Effector CD4-positive, alpha-beta T cell (primary cell): Measurements from ENCODE around the gene FBXO9.
"Not testable (repeated sequence)": the region's sequence is repeated elsewhere in the genome, so short reads cannot be mapped to it uniquely, and the experiment has no call there.

Experiments used
- DNase-seq: peaks from one replicate; pipeline ENCODE4 v3.0.0-alpha.2; 2020

Gene FBXO9

DNA sequence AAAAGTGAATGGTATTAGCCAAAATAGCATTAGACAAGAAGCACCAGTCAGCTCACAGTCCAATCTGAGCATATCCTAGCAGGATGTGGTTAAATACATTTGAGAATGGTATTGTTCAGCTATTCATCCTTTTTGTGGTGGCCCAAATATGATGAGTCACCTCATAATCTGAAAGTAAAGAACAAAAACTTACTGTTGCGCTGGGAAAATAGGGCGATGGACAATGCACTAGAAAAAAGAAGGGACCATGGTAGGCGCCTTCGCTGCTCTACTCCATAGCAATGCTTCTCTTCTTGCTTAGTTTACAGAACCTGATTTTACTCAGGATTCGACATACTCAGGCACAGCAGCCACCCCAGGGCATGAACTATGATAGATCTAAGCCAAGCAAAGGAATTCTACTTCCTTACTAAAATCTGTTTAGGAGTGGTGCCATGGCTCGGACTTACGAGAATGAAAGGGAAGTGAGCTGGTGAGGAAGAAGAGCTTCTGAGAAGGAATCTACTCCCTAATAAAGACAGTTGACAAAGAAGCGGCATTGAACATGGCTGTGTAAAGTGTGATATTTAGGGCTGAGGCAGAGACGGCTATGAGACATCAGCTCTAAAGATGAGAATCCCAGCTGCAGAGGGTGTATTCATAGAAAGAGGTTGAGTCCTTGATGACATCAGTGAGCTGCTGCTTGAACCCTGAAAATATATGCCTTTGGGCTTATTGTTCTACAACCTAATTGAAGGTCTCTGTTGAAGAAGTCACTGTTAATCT lies 16.6 kb upstream of the FBXO9 start:
- DNase-seq, result no peak

DNA sequence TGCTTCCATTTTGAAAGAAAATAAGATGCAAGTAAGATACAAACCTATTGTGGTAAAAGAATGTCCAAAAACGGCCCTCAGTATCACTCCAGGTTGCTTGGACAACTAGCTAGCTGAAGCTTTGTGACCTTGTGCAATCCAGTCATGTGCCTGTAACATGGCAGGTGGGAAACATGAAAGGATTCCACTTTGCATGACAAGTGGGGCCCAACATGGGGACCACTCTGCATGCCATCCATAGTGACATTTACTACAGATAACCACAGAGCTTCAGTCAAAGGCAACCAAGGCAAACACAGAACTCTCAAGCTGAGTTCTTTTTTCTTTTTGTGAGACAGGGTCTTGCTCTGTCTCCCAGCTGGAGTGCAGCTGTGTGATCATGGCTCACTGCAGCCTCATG lies 15.8 kb upstream of the FBXO9 start:
- no peak for DNase-seq

DNA sequence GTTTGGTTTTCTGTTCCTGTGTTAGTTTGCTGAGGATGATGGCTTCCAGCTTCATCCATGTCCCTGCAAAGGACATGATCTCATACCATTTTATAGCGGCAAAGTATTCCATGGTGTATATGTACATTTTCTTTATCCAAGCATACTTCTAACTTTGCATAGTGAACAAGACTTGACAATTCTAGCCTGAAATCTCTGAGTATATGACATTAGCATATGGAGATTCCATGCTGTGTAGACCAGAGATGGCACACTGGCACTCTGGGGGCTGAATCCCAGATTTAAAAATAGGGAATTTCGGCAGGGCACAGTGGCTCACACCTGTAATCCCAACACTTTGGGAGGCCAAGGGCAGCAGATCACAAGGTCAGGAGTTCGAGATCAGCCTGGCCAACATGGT lies 13.1 kb upstream of the FBXO9 start:
- not testable (repeated sequence) for DNase-seq

DNA sequence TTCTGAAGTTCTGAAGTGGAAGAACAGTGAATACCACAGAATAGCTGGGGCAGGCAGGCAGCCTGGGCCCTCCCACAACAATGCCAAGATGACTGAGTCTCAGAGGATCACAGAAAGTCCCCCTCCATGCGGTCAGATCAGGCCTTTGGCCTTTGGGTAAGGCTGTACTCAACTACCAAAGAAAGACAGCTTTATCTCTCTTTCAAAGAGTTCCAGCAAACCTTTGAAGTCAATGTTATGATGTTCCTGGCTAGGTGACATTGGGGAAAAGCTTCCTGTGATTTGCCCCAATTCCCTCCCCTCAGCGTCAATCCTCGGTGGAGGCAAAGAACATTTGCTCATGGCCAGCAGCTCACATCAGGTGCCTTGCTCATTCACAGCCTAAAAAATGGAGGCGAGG lies 10.7 kb upstream of the FBXO9 start:
- no peak for DNase-seq

DNA sequence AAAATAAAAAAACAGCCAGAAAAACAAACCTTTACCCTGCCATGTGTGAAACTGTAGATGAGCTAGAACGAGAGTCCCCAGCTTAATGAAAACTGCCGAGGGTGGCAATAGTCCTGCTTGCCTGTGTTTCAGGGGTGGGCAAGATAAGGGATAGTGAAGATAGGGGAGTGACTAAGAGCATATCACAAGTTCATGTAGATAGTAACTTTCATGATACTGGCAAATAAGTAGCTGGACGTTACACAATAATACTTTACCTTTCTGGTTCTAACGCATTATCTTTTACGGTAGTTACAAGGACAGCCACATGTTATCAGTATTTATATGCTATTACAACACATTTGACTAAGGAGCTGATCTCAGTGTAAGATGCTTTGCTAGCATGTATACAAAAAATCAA lies 9.3 kb upstream of the FBXO9 start:
- DNase-seq, result no peak

DNA sequence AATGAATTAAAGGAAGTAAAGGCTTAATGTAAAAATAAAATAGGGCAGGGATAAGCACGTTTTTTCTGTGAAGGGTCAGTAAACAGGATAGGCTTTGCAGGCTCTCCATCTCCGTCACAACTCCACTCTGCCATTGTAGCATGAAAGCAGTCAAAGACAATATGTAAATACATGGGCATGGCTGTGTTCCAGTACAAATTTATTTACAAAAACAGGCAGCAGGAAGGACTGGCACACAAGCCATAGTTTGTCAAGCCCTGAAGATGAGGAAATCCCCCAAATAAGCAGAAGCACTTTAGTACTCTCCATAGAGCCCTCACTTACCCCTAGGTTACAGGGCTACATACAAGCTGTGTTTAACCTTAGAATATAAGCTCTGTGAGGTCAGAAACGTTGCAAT lies 8.9 kb upstream of the FBXO9 start:
- DNase-seq, result no peak

DNA sequence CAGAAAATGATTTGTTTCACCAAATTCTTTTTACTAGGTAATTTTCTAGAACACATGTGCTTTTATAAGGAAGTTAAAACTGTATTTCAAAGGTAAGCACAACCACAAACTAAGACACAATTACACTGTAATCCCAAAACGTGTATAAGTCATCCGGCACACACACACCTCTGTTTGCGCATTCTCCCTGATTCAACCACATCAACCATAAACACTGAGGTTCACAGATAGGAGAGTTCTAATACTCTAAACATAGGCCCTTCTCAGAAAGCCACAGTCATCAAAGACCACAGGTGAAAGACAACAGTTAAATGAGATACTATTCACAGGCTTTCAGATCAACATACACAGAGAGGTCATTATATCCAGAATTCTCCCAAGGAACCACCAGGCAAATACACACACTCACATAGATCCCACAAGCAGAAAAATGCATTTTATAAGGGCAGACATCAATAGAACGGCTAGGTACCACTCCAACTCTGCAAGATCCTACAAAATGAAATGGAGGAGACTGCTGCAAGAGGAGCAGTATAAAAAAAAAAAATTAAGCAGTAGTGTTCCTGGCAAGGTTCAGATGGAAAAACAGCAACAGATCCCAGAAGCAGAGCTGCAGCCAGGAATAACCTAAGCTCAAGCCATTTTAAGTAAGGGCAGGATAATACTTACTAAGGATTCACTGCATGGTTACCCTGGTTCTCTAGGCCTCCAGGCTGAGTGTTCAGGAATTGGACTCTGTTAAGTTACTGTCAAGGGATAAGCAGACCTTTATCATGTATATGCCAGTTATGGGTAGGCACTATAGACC lies 6.6 kb upstream of the FBXO9 start:
- DNase-seq, result no peak

DNA sequence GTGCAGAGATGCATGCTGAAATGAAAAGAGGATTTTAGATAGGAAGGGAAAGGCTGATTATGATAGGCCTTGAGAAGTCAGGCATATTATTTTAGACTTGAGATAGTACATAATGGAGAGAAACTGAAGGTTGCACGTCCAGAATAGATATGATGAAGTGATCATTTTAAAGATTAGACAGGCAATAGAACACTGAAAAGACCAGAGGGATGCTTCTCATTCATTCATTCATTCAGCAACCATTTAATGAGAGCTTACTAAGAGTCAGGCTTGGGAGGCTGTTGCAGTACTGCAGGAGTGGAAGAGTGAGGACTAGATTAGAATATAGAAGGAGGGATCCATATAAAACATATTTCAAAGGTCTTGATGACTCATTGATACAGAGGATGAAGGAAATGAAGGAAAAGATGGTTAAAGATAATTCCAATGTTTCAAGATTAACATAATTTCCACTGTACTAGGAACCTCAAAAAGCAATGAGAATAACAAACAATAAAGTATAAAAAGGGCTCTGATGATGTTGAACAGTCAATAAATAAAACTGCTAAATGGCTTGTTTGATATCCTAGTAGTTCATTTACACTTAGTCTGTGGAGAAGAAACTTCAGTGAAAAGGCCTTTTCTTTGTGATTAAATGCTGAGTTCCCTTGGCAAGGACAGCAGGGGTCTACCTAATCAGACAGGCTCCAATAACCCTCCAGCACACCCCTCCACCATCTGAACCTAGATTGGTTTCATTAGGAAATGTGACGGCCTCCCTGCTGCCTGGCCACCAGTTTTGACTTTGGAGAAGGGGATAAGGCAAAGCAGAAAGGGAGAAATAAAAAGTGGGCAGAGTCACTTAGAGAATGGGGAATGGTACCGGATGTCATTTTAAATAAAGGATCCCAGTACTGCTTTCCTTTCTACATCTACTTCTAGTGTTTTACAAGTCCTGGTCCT lies 5.3 kb upstream of the FBXO9 start:
- no peak for DNase-seq

DNA sequence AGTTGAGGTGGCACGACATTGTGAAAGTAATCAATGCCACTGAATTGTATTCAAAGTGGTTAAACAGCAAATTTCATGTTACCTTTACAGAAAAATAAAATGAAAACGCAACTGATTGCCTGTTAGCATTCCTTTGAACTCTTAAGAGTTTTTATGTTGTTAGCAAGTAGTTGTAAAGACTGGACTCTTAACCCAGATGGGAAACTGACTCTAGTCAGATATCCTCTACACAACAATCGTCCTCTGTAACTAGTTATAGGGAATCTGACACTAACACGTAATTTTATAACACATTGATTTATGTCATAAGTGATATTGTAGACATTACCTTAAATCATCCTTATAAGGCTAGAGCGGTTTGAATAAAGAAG lies 3.0 kb upstream of the FBXO9 start:
- DNase-seq, result no peak

DNA sequence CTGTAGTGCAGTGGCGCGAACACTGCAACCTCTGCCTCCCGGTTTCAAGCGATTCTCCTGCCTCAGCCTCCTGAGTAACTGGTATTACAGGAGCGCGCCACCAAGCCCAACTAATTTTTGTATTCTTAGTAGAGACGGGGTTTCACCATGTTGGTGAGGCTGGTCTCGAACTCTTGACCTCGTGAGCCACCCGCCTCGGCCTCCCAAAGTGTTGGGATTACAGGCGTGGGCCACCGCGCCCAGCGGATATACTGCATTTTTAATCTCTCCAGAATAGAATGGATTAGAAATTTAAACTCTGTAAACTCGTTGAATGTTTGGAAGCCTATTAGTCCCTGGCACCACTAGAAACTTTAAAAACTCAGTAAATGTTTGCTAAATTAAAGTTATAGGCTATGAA lies 949 bp upstream of the FBXO9 start:
- DNase-seq, result not testable (repeated sequence)

DNA sequence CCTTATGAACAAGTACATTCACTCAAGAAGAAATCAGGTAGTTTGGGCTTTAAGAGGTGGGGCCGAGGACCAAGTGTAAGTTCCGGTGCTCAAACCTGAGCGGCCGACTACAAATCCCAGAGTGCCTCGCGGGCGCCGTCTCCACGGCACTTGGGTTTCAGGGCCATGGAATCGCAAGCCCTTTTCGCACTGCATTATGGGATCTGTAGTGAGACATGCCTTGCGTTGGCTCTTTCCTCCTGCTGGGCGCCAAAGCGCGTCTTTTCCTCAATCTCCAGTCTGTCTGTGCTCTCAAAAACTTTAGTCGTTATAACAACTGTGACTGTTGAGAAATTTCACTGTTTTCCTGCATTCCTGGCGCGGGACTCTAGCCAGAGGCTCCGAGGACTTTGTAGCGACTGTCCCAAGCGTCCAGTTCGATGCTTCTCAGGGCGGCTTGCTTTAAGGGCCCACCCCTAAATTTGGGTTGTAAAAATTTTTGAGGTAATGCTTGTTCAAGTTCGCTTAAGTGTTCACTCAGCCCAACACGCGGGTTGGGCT lies 408 bp upstream of the FBXO9 start:
- DNase-seq, result peak; percentile 98

DNA sequence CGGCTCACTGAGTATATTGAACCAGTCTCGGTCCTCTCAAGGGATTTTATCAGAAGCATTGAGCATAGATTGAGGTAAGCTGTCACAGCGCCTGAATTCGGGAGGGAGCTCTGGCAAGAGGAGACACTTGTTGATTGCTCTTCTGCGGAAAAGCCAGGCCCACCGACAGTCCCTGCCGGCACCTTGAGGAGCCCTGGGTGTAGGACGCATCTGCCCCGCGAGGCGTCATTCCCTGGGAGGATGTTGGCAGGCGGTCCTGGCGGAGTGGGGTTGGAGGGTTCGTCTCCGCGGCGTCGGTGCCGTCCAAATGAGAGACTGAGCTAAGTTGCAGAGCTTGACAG lies 843 bp downstream of the FBXO9 start:
- DNase-seq, result peak; percentile 14

DNA sequence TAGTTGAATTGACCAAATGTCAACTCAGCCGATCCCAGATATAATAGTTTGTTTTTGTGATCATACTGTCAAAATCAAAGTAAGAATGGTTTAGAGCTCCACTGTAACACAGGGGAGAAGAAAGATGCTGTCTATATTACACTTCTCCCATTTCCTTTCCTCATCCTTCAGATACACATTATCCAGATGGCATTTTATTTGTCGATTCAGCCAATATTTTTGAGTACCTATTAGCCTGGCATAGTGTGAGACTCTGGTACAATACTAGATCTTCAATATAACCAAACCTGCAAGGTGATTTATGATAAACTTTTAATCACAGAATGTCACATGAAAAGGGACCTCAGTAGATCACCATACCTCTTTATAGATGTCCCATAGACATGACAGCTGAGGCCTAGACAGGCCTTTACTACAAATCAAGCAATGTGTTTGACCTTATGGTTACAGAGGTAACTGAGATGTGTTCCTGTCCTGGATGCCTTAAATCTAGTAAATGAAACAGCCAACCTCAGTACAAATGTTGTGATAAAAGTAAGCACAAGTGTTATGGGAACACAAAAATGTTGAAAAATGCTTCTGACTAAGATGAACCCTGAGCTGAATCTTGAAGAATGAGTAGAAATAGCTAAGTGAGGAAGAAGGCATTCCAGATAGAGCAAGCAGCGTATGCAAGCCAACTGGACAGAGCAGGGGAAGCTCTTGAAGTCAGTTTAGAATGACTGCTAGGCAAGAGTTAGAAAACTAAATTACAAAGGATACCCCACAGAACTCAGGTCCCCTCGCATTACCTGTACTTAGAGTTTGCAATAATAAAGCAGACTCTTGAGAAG lies 1.9 kb downstream of the FBXO9 start:
- DNase-seq, result no peak

DNA sequence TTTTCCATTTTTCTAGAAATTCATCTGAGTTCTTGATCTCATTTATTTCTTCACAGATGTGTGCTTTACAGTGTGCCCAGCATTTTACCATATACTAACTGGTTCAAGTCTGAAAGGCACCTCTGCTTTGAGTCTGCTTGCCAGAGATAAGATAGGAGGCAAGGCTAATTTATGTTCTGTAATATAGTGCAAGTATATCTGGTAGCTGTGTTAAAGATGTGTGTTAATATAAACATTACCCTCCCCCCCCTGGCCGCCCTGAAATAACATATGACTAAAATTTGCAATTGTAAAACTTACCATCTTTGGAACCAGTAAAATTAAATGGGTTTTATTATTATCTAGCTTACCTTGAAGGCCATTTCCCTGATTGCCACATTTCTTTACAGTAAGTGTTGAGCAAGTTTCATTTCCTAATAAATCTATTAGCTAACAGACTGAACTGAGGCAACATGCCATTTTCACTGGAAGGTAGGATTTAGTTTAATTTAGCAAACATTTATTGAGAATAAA lies 2.7 kb downstream of the FBXO9 start:
- no peak for DNase-seq

DNA sequence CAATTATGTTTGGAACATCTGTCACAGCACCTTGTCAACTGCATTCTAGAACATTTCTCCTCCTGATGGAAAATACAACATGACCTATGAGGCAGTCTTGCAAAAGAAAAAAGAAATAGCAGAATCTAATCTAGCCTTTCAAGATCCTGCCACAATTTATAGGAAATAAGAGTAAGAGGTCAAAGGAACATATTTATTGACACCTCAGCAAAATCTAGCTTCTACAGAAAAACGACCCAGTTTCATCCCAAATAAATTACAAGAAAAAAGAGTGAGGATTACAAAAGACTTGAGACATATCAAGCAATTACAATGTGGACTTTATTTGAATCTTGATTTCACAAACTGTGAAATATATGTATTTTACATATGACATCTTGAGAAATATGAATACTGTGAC lies 4.2 kb downstream of the FBXO9 start:
- DNase-seq, result no peak

DNA sequence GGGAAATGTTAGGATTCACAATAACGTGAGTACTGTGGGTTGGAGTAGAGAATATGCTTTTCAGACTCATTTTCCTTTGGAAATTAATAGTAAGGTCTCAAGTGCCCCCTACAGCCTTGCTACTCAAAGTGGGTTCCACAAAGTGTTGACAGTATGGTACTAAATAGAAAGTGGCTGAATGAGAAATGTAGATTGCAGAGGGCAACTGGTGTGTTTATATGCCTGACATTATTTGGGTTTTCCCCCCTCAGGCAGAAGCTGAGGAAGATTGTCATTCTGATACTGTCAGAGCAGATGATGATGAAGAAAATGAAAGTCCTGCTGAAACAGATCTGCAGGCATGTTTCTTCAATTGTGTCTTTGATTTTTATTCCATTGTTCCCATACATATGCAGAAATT lies 5.6 kb downstream of the FBXO9 start:
- DNase-seq, result no peak

DNA sequence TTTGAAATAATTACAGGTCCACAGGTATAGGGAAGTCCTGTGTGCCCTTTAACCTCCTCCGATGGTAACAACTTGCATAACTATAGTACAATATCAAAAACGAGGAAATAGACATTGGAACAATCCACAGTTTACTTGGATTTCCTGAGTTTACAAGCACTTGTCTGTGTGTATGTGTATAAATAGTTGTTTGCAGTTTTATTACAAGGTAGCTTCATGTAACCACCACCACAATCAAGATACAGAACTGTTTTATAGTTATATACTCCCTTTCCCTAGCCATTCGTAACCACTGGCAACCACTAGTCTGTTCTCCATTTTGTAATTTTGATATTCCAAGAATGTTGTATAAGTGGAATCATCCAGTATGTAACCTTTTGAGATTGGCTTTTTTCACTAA lies 9.1 kb downstream of the FBXO9 start:
- no peak for DNase-seq

DNA sequence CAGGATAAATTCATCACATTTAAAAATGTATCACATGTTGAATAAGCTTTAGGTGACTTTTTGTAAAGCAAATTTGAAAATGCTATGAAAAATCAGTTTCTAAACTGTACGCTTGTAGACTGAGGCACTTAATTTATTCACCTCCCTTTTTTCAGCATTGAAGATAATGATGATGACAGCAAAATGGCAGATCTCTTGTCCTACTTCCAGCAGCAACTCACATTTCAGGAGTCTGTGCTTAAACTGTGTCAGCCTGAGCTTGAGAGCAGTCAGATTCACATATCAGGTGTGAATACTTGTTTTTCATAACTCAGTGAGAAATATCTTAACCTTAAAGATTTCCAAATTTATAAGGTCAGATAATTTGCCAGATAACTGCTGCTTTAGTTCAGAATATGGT lies 15.6 kb downstream of the FBXO9 start:
- DNase-seq, result no peak

DNA sequence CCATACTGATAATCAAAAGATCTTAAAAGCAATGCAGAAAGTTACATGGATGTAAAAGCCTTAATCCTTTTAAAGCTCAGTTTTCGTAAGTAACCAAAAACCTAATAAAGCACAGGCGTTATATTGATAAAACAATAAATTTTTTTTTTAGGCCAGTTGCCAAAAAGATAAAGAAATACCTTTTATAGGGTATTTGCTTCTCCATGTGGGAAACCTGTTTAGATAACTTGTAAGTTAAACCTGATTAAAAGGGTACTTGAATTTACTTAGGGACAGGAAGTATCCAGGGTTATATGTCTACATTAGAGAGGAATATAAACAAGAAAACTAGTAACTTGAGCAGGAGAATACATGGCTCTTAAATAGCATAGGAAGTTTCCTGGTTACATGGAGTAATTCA lies 21.1 kb downstream of the FBXO9 start:
- no peak for DNase-seq

DNA sequence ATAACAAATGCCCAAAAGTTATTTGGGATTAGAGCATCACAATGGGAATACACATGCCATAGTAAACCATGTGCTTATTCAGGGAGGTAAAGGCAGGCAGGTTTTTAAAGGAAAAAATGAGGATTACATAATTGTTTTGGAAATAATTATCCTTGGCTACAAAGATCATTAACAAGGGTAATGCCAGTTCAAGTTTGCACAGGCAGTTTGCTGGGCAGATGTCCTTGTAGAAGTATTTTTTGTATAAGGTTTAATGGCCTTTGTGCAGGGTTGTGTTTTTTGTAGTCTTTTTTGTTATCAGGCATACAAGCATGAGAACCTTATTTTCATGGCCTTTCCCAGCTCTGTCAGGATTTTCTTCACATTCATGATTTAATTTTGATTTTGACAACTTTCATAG lies 24.7 kb downstream of the FBXO9 start:
- DNase-seq, result no peak

DNA sequence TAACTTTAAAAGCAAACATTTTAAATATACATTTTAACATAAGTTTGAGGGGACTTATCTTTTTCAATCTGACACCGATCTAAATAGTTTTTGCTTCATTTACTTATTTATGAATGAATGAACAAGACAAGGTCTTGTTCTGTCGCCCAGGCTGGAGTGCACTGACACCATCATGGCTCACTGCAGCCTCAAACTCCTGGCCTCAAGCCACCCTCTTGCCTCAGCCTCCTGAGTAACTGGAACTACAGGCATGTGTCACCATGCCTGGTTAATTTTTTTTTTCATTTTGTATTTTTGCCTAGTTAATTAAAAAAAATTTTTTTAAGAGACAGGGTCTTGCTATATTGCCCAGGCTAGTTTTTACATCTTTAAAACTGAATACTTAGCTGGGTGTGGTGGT lies 25.4 kb downstream of the FBXO9 start:
- DNase-seq, result no peak

DNA sequence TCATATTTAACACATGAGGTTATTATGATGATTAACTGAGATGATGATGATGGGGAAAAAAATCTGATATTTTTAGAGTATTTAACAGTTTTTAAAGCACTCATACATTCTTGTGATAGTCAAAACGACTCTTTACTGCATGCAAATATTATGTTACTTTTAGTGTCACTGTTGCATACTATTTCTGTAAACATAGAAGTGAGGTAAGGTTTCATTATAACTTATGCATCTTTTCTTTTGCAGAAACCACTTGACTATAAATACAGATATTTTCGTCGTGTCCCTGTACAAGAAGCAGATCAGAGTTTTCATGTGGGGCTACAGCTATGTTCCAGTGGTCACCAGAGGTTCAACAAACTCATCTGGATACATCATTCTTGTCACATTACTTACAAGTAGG lies 30.1 kb downstream of the FBXO9 start:
- no peak for DNase-seq
